ENCODE data around the gene COL15A1. TPM values are rescaled to one million over a fixed set of nuclear protein-coding genes. Genes with fewer than 3 reads are reported as not detected.

COL15A1 gene
- total RNA-seq, 4 donors from 2014 or later: 8.0 to 15.2 (median 12.8) TPM

DNA sequence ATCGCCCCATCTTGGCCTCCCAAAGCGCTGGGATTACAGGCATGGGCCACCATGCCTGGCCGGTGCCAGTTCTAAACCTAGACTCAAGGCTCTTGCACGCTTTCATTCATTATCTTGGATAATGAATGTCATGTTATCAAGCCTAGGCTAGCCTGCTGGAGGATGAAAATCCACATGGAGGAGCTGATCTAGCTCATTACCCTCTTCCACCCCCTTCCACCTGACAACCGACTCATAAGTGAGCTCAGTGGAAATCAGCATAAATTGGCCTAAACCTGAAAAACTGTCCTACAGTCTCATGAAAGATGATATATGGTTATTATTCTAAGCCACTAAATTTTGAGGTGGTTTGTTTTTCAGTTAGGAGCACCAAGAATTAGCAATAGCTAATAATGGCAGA lies 157.6 kb downstream of the COL15A1 start:
- no peak overlapping the region for H3K4me3 ChIP-seq (replicated peaks in 1 of 3)
- H3K4me1 ChIP-seq: peaks cover 6 to 11% of the 10 kb centered on the region in 2 donors
- TF ChIP-seq, protein P1, sequence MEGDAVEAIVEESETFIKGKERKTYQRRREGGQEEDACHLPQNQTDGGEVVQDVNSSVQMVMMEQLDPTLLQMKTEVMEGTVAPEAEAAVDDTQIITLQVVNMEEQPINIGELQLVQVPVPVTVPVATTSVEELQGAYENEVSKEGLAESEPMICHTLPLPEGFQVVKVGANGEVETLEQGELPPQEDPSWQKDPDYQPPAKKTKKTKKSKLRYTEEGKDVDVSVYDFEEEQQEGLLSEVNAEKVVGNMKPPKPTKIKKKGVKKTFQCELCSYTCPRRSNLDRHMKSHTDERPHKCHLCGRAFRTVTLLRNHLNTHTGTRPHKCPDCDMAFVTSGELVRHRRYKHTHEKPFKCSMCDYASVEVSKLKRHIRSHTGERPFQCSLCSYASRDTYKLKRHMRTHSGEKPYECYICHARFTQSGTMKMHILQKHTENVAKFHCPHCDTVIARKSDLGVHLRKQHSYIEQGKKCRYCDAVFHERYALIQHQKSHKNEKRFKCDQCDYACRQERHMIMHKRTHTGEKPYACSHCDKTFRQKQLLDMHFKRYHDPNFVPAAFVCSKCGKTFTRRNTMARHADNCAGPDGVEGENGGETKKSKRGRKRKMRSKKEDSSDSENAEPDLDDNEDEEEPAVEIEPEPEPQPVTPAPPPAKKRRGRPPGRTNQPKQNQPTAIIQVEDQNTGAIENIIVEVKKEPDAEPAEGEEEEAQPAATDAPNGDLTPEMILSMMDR (IDR thresholded peaks at IDR 0.05): no peak
- TF ChIP-seq POLR2A (IDR thresholded peaks at IDR 0.05): no peak
- no peaks in the 10 kb centered on the region for H3K9me3 ChIP-seq
- intact Hi-C loops (cut with DNase I): no loop called here
- no peaks in the 10 kb centered on the region for H3K36me3 ChIP-seq
- 94 to 98% methylated on average over 5 of the region's 5 CpGs for WGBS, 2 donors
- no peaks in the 10 kb centered on the region for H3K27me3 ChIP-seq
- DNase-seq: no peak
- H3K27ac ChIP-seq: no peak overlapping the region

DNA sequence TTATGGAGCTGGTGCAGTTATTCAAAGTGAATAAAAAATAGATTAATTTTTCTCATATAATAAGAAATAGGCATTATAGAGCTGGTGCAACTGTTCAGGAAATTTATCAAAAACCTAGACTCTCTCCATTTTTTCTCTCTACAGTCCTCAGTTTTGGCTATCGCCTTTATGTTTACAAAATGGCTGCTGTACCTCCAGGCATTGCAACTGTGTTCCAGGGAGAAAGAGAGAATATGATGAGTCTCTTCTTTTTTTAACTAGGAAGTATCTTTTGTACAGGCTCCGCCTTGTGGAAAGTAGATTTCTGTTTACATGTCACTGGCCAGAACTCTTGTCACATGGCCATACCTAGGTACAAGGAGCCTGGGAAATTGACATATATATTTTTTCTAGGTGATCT lies 158.1 kb downstream of the COL15A1 start:
- DNase-seq: no peak
- Histone ChIP-seq H3K27me3 (no peaks in the 10 kb centered on the region), H3K36me3 (no peaks in the 10 kb centered on the region), H3K9me3 (no peaks in the 10 kb centered on the region), H3K4me3 (replicated peaks in 1 of 3) (no peak overlapping the region), H3K4me1 (peaks cover 12 to 16% of the 10 kb centered on the region in 2 donors), H3K27ac (no peak overlapping the region)
- intact Hi-C loops (cut with DNase I): no loop called here
- 98 to 100% methylated on average over 2 of the region's 2 CpGs for WGBS, 2 donors
- TF ChIP-seq POLR2A (IDR thresholded peaks at IDR 0.05): no peak
- TF ChIP-seq, protein P1 (IDR thresholded peaks at IDR 0.05): no peak

DNA sequence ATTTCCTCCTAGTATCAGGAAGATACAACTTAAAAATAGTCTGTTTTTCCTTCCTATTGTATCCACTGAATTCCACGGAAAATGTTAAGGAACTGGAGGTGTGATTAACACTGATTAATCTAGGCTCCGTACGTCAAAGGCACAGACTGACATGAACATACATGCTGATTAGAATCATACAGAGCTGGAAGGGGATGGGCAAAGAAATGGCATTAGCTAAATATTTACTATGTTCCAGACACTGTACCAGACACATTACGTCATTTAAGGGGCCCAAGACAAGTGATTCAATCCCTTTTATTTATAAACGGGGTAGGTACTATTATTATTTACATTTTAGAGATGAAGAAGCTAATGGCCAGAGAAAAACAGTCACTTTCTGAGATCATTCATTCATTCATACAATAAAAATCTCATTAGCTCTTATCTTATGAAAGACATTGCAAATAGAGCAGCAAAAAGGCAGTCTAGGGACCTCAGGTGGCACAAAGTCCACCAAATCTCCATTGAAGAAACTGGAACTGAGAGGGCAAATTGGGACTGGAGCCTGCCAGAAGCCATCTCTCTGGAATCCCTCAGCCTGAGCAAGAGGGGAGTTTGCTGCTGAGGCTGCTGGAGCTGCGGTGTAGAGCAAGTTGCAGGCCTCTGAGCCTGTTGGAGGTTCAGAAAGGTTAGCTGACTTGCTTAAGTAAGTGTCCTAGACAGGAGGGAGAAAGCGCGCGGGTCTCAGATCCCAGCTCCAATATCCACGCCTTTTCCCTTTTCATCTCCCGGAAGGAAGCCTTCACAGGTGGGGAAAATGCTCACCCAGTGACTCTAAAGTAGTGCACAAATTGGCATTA lies 159.6 kb downstream of the COL15A1 start:
- intact Hi-C loops (cut with DNase I): no loop called here
- no peaks in the 10 kb centered on the region for H3K36me3 ChIP-seq
- DNase-seq: no peak
- TF ChIP-seq POLR2A (IDR thresholded peaks at IDR 0.05): no peak
- TF ChIP-seq, protein P1 (IDR thresholded peaks at IDR 0.05): no peak
- H3K4me3 ChIP-seq (replicated peaks in 1 of 3): no peak overlapping the region
- 84 to 87% methylated on average over 11 of the region's 11 CpGs for WGBS, 2 donors
- H3K27me3 ChIP-seq: no peaks in the 10 kb centered on the region
- H3K27ac ChIP-seq: peak overlapping the region in 2 of 3 donors; percentile 70 to 80
- no peaks in the 10 kb centered on the region for H3K9me3 ChIP-seq
- H3K4me1 ChIP-seq: peaks cover 17% of the 10 kb centered on the region in 2 donors

DNA sequence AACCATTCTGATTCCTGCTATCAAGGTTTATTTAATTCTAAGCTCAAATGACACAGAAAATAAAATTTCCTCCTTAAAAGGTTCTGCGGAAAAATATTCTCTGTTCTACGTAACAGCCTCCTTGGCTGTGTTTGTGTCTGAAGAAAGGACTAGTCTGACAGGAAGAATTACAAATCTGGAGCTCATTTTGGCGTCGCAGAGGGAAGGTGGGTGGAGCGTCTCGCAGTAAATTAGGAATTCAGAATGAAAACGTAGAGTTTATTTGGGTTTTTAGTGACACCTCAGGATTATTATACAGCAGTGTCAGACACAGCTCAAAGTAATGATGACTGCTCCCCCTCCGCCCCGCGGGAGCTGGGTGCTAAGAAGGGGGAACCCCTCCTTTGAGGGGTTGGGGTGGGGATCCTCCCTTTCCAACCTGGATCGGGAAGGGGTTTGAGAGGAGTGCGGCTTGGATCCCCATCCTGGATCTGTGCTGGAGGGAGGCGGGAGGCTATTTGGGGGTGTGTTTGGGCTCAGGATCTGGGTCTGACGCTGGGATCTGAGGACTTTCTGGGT lies 160.3 kb downstream of the COL15A1 start:
- no peak for TF ChIP-seq POLR2A (IDR thresholded peaks at IDR 0.05)
- TF ChIP-seq, protein P1 (IDR thresholded peaks at IDR 0.05): no peak
- no peaks in the 10 kb centered on the region for H3K27me3 ChIP-seq
- DNase-seq: no peak
- H3K4me1 ChIP-seq: peaks cover 17% of the 10 kb centered on the region in 2 donors
- WGBS, 2 donors: 25 to 26% methylated on average over 14 of the region's 14 CpGs
- H3K4me3 ChIP-seq (replicated peaks in 1 of 3): peak overlapping the region in 1 of 3 donors; percentile 48
- intact Hi-C loops (cut with DNase I): no loop called here
- H3K36me3 ChIP-seq: no peaks in the 10 kb centered on the region
- peak overlapping the region; percentile 50 to 80 (median 70) for H3K27ac ChIP-seq
- no peaks in the 10 kb centered on the region for H3K9me3 ChIP-seq
